ENCODE measurements around the gene RRAS.

DNA sequence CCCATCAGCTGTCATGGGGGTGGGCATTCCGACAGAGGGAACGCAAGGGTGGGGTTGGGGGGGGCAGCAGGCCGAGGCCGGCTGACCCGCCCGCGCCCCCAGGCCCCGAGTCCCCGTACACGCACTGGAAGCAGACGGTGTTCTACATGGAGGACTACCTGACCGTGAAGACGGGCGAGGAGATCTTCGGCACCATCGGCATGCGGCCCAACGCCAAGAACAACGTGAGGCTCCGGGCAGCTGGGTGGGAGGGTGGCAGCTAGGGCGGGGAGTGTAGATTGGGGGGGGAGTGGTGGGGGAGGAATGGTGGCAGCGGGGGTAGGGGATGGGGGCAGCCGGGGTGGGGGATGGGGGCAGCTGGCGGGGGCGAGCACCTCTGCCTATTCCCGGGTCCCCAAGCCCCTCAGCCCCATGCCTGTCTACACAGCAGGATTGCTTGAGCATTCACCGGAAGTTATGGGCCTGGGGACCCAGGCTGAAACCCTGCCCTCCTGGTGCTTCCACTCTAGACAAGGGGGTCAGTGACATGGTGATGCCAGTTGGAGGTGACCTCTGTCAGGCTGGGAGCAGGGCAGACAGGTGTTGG, 46.7 kb upstream of the RRAS start:
- TF ChIP-seq, protein P1, sequence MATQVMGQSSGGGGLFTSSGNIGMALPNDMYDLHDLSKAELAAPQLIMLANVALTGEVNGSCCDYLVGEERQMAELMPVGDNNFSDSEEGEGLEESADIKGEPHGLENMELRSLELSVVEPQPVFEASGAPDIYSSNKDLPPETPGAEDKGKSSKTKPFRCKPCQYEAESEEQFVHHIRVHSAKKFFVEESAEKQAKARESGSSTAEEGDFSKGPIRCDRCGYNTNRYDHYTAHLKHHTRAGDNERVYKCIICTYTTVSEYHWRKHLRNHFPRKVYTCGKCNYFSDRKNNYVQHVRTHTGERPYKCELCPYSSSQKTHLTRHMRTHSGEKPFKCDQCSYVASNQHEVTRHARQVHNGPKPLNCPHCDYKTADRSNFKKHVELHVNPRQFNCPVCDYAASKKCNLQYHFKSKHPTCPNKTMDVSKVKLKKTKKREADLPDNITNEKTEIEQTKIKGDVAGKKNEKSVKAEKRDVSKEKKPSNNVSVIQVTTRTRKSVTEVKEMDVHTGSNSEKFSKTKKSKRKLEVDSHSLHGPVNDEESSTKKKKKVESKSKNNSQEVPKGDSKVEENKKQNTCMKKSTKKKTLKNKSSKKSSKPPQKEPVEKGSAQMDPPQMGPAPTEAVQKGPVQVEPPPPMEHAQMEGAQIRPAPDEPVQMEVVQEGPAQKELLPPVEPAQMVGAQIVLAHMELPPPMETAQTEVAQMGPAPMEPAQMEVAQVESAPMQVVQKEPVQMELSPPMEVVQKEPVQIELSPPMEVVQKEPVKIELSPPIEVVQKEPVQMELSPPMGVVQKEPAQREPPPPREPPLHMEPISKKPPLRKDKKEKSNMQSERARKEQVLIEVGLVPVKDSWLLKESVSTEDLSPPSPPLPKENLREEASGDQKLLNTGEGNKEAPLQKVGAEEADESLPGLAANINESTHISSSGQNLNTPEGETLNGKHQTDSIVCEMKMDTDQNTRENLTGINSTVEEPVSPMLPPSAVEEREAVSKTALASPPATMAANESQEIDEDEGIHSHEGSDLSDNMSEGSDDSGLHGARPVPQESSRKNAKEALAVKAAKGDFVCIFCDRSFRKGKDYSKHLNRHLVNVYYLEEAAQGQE (IDR thresholded peaks at IDR 0.05; ENCODE audit: borderline replicate concordance), result no peak
- TF ChIP-seq EZH2 (IDR thresholded peaks at IDR 0.05; ENCODE audit: borderline replicate concordance, insufficient read depth, low read length, poor library complexity, severe bottlenecking) (no peak), POLR2AphosphoS5 (IDR thresholded peaks at IDR 0.05) (no peak), SMC3 (conservative IDR thresholded peaks at IDR 0.05; ENCODE audit: poor library complexity) (no peak), EP300 (conservative IDR thresholded peaks at IDR 0.05; ENCODE audit: poor library complexity, severe bottlenecking) (no peak), RAD21 (conservative IDR thresholded peaks at IDR 0.05) (no peak)
- TF ChIP-seq, protein P2, sequence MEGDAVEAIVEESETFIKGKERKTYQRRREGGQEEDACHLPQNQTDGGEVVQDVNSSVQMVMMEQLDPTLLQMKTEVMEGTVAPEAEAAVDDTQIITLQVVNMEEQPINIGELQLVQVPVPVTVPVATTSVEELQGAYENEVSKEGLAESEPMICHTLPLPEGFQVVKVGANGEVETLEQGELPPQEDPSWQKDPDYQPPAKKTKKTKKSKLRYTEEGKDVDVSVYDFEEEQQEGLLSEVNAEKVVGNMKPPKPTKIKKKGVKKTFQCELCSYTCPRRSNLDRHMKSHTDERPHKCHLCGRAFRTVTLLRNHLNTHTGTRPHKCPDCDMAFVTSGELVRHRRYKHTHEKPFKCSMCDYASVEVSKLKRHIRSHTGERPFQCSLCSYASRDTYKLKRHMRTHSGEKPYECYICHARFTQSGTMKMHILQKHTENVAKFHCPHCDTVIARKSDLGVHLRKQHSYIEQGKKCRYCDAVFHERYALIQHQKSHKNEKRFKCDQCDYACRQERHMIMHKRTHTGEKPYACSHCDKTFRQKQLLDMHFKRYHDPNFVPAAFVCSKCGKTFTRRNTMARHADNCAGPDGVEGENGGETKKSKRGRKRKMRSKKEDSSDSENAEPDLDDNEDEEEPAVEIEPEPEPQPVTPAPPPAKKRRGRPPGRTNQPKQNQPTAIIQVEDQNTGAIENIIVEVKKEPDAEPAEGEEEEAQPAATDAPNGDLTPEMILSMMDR (IDR thresholded peaks at IDR 0.05; ENCODE audit: poor library complexity, severe bottlenecking), result no peak

All from neural cell (in vitro differentiated cells).